Endothelial cell of umbilical vein (primary cell): Measurements from ENCODE around the gene CISD3. TPM values are rescaled to one million over a fixed set of nuclear protein-coding genes. Genes with fewer than 3 reads are reported as not detected.
A peak's percentile ranks its signal among the peaks of the same experiment; 100 is the strongest.

Source experiments
- BruUV-seq: library from RNA; stranded (reverse); fragments of 400-500 nt; replicated peaks from 2 replicates; lab custom pipeline; 2021; lab: Mats Ljungman, UMichigan
- CTCF ChIA-PET: fragments of 300-600, 350-600 bp; sonication (Branson Sonifier 250); formaldehyde crosslinking; loops from one replicate; lab custom pipeline; 2021; ENCODE audit warnings: antibody characterized with exemption, inconsistent platforms; lab: Charles Lee
- POLR2A ChIA-PET: fragments of 300-600, 350-600 bp; sonication (Branson Sonifier 250); formaldehyde crosslinking; loops from one replicate; lab custom pipeline; 2021; ENCODE audit warnings: antibody characterized with exemption, inconsistent platforms; lab: Charles Lee
- DNase-seq: peaks from one replicate; pipeline ENCODE4 v3.0.0-alpha.2; 2011; ENCODE audit warnings: low read depth, low spot score
- FAIRE-seq: peaks from 2 replicates; lab custom pipeline; 2011; peaks lifted over from hg19 to GRCh38; lab: Jason Lieb, UNC
- H2AFZ ChIP-seq: 2 replicates; pipeline ENCODE4 v1.6.0; 2012; ENCODE audit warnings: low read depth, low read length, control low read depth, inconsistent platforms
- H3K27ac ChIP-seq: 2 replicates; pipeline ENCODE4 v1.5.1; 2011; ENCODE audit warnings: low read depth, mild to moderate bottlenecking, control low read depth, low read length, moderate library complexity; ENCODE audit not compliant: insufficient read depth
- H3K27me3 ChIP-seq, 2 experiments: 2 replicates each; pipeline versions ENCODE4 v1.6.0 to v1.6.1; 2011; ENCODE audit warnings: low read length in 2 of 2, mixed read lengths in 1 of 2; ENCODE audit not compliant: control insufficient read depth in 2 of 2, insufficient read depth in 2 of 2
- H3K36me3 ChIP-seq, 2 experiments: 2 replicates in 1 of 2; 3 replicates in 1 of 2; pipeline ENCODE4 v1.5.1; 2011; ENCODE audit warnings: low read length in 2 of 2, mild to moderate bottlenecking in 1 of 2, moderate library complexity in 1 of 2; ENCODE audit not compliant: control insufficient read depth in 2 of 2, insufficient read depth in 2 of 2; ENCODE audit errors: extremely low read depth in 1 of 2
- H3K4me1 ChIP-seq: 3 replicates; pipeline ENCODE4 v1.5.1; 2011; ENCODE audit warnings: mild to moderate bottlenecking, low read length; ENCODE audit not compliant: control insufficient read depth, insufficient read depth; ENCODE audit errors: extremely low read depth
- H3K4me2 ChIP-seq: 2 replicates; pipeline ENCODE4 v1.6.1; 2011; ENCODE audit warnings: low read length, control low read depth, mixed read lengths; ENCODE audit not compliant: insufficient read depth
- H3K4me3 ChIP-seq, 3 experiments: fragments of 200-600 bp in 1 of 3; sonication (generic), shearing (Covaris generic) in 1 of 3; replicated peaks in 1 of 3; 2 replicates each; pipeline ENCODE4 v1.5.1; 2011 to 2016; ENCODE audit warnings: control low read depth in 3 of 3, low read length in 3 of 3, mild to moderate bottlenecking in 2 of 3, inconsistent platforms in 1 of 3, low read depth in 1 of 3, moderate library complexity in 1 of 3; ENCODE audit not compliant: insufficient read depth in 1 of 3
- H3K79me2 ChIP-seq: 2 replicates; pipeline ENCODE4 v1.6.0; 2012; ENCODE audit warnings: low read length, inconsistent platforms; ENCODE audit not compliant: control insufficient read depth, insufficient read depth
- H3K9ac ChIP-seq: replicated peaks from 2 replicates; pipeline ENCODE3; 2011; ENCODE audit warnings: low read length, control low read depth; ENCODE audit not compliant: insufficient read depth; ENCODE audit errors: extremely low read depth
- H3K9me1 ChIP-seq: replicated peaks from 3 replicates; pipeline ENCODE4 v1.6.0; 2011; ENCODE audit warnings: mild to moderate bottlenecking, low read length; ENCODE audit not compliant: control insufficient read depth, insufficient read depth; ENCODE audit errors: extremely low read depth
- H3K9me3 ChIP-seq: replicated peaks from 2 replicates; pipeline ENCODE4 v1.5.1; 2012; ENCODE audit warnings: low read length, inconsistent platforms; ENCODE audit not compliant: control insufficient read depth, insufficient read depth
- H4K20me1 ChIP-seq: replicated peaks from 2 replicates; pipeline ENCODE3; 2011; ENCODE audit warnings: mild to moderate bottlenecking, low read length; ENCODE audit not compliant: control insufficient read depth, insufficient read depth; ENCODE audit errors: extremely low read depth
- EZH2 ChIP-seq: IDR thresholded peaks from 2 replicates; pipeline ENCODE4 v1.6.1; 2012; ENCODE audit warnings: borderline replicate concordance, low read depth, mild to moderate bottlenecking, moderate library complexity, low read length, inconsistent platforms; ENCODE audit not compliant: severe bottlenecking
- FOS ChIP-seq: IDR thresholded peaks from 2 replicates; pipeline ENCODE4 v1.6.1; 2011; ENCODE audit warnings: mild to moderate bottlenecking, low read length, moderate library complexity, borderline replicate concordance; ENCODE audit not compliant: insufficient read depth
- GATA2 ChIP-seq: IDR thresholded peaks from 2 replicates; pipeline ENCODE4 v1.7.0; 2011; ENCODE audit warnings: low read depth, mild to moderate bottlenecking, moderate library complexity, mixed read lengths, low read length; ENCODE audit not compliant: insufficient read length, insufficient read depth
- JUN ChIP-seq: IDR thresholded peaks from 2 replicates; pipeline ENCODE4 v1.6.1; 2011; ENCODE audit warnings: borderline replicate concordance, low read depth; ENCODE audit not compliant: insufficient read length, insufficient read depth
- MYC ChIP-seq: IDR thresholded peaks from one replicate; pipeline ENCODE4 v1.6.1; 2011; ENCODE audit warnings: mild to moderate bottlenecking, low read depth, low read length
- POLR2A ChIP-seq: IDR thresholded peaks from 2 replicates; pipeline ENCODE4 v1.6.1; 2012; ENCODE audit warnings: low read depth, mild to moderate bottlenecking, control low read depth, low read length
- POLR2AphosphoS5 ChIP-seq: IDR thresholded peaks from 2 replicates; pipeline ENCODE4 v1.6.1; 2012; ENCODE audit warnings: low read depth, mild to moderate bottlenecking, control low read depth, low read length, moderate library complexity; ENCODE audit not compliant: insufficient read depth
- dilution Hi-C: fragments of 300-500 bp; cut with MboI; formaldehyde crosslinking; loops from one replicate; pipeline ENCODE4 v1.15.0; 2019; ENCODE audit warnings: low sequenced_read_pairs; ENCODE audit not compliant: extremely low pct_ligation_motif_present
- intact Hi-C: fragments of 100-400 bp; cut with micrococcal nuclease; formaldehyde crosslinking; loops from one replicate; pipeline ENCODE4 v1.10.0; 2022
- polyA plus RNA-seq, 4 experiments: library from polyadenylated mRNA; depleted of rRNA in 3 of 4; stranded (reverse) in 3 of 4; unstranded in 1 of 4; fragments of >200 nt; gene quantifications; 2 replicates each; pipeline versions ENCODE4 v1.2.1 to v1.2.3, GENCODE V29; 2011 to 2012; ENCODE audit warnings: missing spikeins in 1 of 4
- total RNA-seq: library from RNA; stranded (reverse); gene quantifications from 2 replicates; pipeline ENCODE4 v1.2.3, GENCODE V29; 2021
- TF ChIP-seq, protein P1 (sequence below): IDR thresholded peaks from 2 replicates; pipeline ENCODE4 v1.6.1; 2011; ENCODE audit not compliant: insufficient read depth, insufficient read length
- TF ChIP-seq, protein P2 (sequence below), 2 donors: IDR thresholded peaks; 1 replicate in 1 of 2; 2 replicates in 1 of 2; pipeline ENCODE4 v1.5.1; 2011; ENCODE audit warnings: low read length in 2 of 2, mild to moderate bottlenecking in 2 of 2, moderate library complexity in 2 of 2, control low read depth in 1 of 2, inconsistent platforms in 1 of 2, low read depth in 1 of 2; ENCODE audit not compliant: insufficient read depth in 1 of 2; ENCODE audit errors: extremely low read depth in 1 of 2

The CISD3 gene
- total and polyA plus RNA-seq, 2 donors (not counting 3 experiments of a cell fraction or from before 2014, with no cell fraction given) = 8.7 to 23.7 TPM

GRCh38 chr17:38752308-38753070 is 22.3 kb downstream of the CISD3 start, which contains the start of gene PSMB3:
Gene PSMB3, plus strand, starts transcription at chr17:38752741. Its CDS starts 86 bp downstream, at chr17:38752827.
- Histone ChIP-seq H3K9ac (peak within 1 kb of the TSS; percentile 88), H3K4me2 (peak within 1 kb of the TSS; percentile 88), H3K9me3 (no peaks in the 10 kb centered on the region), H3K4me3 (peak within 1 kb of the TSS; percentile 59 to 82 (median 73)), H3K4me1 (peaks cover 34% of the 10 kb centered on the region), H3K79me2 (peaks cover 29% of the 10 kb centered on the region), H3K9me1 (no peaks in the 10 kb centered on the region), H3K27me3 (no peaks in the 10 kb centered on the region), H3K27ac (peak within 1 kb of the TSS; percentile 40), H4K20me1 (no peaks in the 10 kb centered on the region), H2AFZ (peak within 1 kb of the TSS; percentile 81), H3K36me3 (peaks cover 10 to 12% of the 10 kb centered on the region in 2 experiments)
- intact Hi-C loops (loop anchor here (2.0 to 5.0 kb wide), 4 partner anchors 38 to 400 kb away; partner anchors contain the start of genes CWC25, FBXO47 and PLXDC1), dilution Hi-C loops (no loop called here)
- peak; percentile 97 for TF ChIP-seq MYC
- TF ChIP-seq GATA2 = no peak
- no peak for TF ChIP-seq FOS
- no peak for TF ChIP-seq EZH2
- peak; percentile 3 for TF ChIP-seq POLR2A
- TF ChIP-seq, protein P1, sequence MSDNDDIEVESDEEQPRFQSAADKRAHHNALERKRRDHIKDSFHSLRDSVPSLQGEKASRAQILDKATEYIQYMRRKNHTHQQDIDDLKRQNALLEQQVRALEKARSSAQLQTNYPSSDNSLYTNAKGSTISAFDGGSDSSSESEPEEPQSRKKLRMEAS = peak; percentile 90
- TF ChIP-seq, protein P2, sequence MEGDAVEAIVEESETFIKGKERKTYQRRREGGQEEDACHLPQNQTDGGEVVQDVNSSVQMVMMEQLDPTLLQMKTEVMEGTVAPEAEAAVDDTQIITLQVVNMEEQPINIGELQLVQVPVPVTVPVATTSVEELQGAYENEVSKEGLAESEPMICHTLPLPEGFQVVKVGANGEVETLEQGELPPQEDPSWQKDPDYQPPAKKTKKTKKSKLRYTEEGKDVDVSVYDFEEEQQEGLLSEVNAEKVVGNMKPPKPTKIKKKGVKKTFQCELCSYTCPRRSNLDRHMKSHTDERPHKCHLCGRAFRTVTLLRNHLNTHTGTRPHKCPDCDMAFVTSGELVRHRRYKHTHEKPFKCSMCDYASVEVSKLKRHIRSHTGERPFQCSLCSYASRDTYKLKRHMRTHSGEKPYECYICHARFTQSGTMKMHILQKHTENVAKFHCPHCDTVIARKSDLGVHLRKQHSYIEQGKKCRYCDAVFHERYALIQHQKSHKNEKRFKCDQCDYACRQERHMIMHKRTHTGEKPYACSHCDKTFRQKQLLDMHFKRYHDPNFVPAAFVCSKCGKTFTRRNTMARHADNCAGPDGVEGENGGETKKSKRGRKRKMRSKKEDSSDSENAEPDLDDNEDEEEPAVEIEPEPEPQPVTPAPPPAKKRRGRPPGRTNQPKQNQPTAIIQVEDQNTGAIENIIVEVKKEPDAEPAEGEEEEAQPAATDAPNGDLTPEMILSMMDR (IDR thresholded peaks at IDR 0.05; ENCODE audit: extremely low read depth in 1 of 2, insufficient read depth in 1 of 2, low read depth in 1 of 2, low read length in 2 of 2) = no peak
- TF ChIP-seq JUN = no peak
- TF ChIP-seq POLR2AphosphoS5 = peak; percentile 41
- BruUV-seq = no TSS peak
- DNase-seq (peak; percentile 99), FAIRE-seq (no peak)
- CTCF ChIA-PET = interaction anchor here (0.7 to 2.4 kb wide), 6 partner anchors 9 to 231 kb away, joined by 3 to 8 read pairs (median 5); partner anchors contain the start of gene LASP1
- POLR2A ChIA-PET = interaction anchor here (0.7 to 1.2 kb wide), 3 partner anchors 12 to 117 kb away, joined by 3 to 5 read pairs (median 3); partner anchors contain the start of gene LASP1
